ENCODE results near the gene THRB.

Gene THRB

DNA sequence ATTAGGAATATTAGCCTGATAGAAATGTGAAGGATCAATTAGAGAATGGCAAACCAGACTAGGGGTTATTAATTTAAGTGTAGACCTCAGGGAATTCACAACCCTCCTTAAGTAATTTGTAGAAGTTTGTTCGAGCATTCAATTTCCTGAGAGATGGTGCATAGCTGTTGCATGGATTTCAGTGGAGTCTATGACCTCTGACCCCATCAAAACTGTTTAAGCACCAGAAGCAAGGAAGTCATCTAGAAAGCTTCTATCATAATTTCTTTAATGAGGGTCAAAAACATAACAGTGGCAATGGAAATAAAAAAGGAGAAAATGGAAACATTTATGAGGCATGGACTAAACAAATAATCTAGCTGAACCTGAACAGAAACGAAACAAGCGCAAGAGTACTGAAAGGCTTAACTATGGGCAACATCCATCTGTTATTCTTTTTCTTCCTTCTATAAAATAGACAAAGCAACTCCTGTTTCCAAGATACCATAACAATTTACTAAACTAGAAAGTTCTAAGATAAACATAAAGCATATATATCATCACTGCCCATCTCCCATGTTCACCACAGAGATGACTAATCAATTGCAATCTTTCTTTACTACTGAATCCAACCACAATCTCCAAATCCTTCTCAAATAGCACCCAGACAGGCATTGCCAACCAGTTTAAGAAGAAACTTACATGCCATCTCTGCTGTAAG, 151.4 kb downstream of the THRB start:
- TF ChIP-seq, protein P1, sequence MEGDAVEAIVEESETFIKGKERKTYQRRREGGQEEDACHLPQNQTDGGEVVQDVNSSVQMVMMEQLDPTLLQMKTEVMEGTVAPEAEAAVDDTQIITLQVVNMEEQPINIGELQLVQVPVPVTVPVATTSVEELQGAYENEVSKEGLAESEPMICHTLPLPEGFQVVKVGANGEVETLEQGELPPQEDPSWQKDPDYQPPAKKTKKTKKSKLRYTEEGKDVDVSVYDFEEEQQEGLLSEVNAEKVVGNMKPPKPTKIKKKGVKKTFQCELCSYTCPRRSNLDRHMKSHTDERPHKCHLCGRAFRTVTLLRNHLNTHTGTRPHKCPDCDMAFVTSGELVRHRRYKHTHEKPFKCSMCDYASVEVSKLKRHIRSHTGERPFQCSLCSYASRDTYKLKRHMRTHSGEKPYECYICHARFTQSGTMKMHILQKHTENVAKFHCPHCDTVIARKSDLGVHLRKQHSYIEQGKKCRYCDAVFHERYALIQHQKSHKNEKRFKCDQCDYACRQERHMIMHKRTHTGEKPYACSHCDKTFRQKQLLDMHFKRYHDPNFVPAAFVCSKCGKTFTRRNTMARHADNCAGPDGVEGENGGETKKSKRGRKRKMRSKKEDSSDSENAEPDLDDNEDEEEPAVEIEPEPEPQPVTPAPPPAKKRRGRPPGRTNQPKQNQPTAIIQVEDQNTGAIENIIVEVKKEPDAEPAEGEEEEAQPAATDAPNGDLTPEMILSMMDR (IDR thresholded peaks at IDR 0.05; ENCODE audit: insufficient read depth, low read depth, low read length, missing control alignments) = no peak
- no peak overlapping the region for H3K4me3 ChIP-seq (ENCODE audit: low read length)
- DNase-seq (ENCODE audit: low read depth) = peak; percentile 46

DNA sequence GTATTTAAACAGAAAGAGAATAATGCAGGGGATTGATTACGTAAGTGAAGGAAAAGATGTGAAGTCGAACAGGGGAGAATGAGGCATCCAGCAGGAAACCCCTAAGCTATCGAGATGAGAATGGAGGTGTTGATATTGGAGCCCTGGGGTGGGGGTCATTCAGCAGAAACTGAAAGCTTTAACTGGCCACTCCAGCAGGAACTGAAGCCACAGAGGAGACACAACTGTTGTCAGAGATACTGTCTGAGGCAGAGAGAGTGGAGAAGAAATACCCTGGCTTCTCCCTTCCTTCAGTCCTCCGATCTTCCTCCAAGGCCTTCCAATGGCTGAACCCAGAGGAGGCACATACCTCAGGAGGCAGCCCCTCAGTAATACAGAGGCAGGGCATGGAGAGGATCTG, 152.4 kb downstream of the THRB start:
- H3K4me3 ChIP-seq (ENCODE audit: low read length) = no peak overlapping the region
- TF ChIP-seq, protein P1 (IDR thresholded peaks at IDR 0.05; ENCODE audit: insufficient read depth, low read depth, low read length, missing control alignments) = no peak
- DNase-seq (ENCODE audit: low read depth) = no peak

DNA sequence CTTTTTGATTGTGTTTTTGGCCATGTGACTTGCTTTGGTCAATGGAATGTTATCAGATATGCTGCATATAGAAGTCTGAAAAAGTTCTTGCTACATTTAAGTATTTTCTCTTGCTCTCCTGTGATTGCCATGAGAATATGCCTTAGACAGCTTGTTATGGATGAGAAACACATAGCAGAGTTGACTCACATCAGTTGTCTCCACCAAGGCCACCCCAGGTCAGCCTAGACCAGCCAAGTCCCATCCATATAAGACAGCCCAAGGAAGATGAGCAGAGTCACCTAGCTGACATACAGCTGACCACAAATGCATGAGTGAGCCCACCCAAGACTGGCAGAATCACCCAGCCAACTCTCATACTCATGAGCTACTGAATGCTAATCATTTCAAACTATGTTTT, 153.0 kb downstream of the THRB start:
- TF ChIP-seq, protein P1 (IDR thresholded peaks at IDR 0.05; ENCODE audit: insufficient read depth, low read depth, low read length, missing control alignments) = no peak
- H3K4me3 ChIP-seq (ENCODE audit: low read length) = no peak overlapping the region
- DNase-seq (ENCODE audit: low read depth) = no peak

DNA sequence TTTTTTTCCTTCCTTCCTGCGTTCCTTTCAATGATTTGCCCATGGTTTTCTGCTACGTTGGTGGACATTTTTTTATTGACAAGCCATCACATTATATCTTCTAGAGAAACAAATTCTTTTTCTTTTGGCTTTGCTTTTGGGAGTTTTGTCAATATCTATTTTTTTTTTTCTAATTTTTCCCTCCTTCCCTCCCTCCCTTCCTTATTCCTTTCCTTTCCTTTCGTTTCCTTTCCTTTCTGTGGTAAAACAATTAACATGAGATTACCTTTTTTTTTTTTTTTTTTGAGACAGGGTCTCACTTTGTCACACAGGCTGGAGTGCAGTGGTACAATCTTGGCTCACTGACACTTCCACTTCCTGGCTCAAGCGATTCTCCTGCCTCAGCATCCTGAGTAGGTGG, 153.7 kb downstream of the THRB start:
- DNase-seq (ENCODE audit: low read depth) = no peak
- H3K4me3 ChIP-seq (ENCODE audit: low read length) = no peak overlapping the region
- TF ChIP-seq, protein P1 (IDR thresholded peaks at IDR 0.05; ENCODE audit: insufficient read depth, low read depth, low read length, missing control alignments) = no peak

DNA sequence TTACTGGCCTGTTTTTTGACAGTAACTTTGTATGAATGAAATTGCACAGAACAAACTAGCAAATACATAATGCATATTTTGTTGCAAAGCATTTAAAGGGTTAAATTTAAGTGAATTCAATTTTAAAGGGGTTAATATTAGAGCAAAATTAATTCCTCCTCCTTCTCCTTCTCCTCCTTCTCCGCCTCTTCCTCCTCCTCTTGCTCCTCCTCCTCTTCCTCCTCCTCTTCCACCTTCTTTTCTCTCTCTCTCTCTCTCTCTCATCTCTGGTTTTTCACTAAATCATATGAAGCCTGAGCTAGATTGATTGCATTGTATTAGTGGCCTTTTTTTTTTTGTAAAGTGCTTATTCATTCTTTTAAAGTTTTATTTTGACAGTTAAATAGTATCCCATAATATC, 154.5 kb downstream of the THRB start:
- no peak for DNase-seq (ENCODE audit: low read depth)
- TF ChIP-seq, protein P1 (IDR thresholded peaks at IDR 0.05; ENCODE audit: insufficient read depth, low read depth, low read length, missing control alignments) = no peak
- no peak overlapping the region for H3K4me3 ChIP-seq (ENCODE audit: low read length)

DNA sequence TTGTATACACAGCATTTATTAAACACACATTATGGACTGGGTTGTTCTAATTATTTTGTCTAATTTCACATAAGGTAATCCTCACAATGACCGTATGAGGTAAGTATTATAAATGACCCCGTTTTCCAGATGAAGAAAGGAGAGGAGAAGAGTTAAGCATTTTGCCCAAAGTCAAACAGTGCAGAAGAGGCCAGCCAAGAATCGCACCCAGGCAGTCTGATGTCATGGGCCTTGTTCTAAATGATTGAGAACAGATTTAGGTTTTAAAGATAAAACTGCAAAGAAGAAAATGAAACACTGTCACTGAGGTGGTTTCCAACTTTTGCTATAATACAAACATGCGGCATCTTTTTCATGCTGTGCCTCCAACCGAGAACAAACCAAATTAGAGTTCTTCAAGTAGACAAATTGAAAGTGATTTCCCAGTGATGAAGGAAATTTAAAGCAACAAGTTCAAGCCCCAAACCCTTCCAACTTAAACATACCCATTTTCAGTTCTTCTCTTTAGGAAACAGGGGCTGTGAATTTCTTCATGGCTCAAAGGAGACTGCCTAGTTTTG, 155.3 kb downstream of the THRB start:
- H3K4me3 ChIP-seq (ENCODE audit: low read length) = no peak overlapping the region
- TF ChIP-seq, protein P1 (IDR thresholded peaks at IDR 0.05; ENCODE audit: insufficient read depth, low read depth, low read length, missing control alignments) = no peak
- DNase-seq (ENCODE audit: low read depth) = no peak
